GM19324 (cell line): Measurements from ENCODE around the gene ULK1.
"Not testable (repeated sequence)": the region's sequence is repeated elsewhere in the genome, so short reads cannot be mapped to it uniquely, and the experiment has no call there.

Experiments used
- ATAC-seq: cut with Tn5 transposase; IDR thresholded peaks from one replicate; pipeline ENCODE4 v1.9.1; 2021; ENCODE audit warnings: mild to moderate bottlenecking, moderate library complexity; ENCODE audit not compliant: unreplicated experiment, low FRiP score

The ULK1 gene

DNA sequence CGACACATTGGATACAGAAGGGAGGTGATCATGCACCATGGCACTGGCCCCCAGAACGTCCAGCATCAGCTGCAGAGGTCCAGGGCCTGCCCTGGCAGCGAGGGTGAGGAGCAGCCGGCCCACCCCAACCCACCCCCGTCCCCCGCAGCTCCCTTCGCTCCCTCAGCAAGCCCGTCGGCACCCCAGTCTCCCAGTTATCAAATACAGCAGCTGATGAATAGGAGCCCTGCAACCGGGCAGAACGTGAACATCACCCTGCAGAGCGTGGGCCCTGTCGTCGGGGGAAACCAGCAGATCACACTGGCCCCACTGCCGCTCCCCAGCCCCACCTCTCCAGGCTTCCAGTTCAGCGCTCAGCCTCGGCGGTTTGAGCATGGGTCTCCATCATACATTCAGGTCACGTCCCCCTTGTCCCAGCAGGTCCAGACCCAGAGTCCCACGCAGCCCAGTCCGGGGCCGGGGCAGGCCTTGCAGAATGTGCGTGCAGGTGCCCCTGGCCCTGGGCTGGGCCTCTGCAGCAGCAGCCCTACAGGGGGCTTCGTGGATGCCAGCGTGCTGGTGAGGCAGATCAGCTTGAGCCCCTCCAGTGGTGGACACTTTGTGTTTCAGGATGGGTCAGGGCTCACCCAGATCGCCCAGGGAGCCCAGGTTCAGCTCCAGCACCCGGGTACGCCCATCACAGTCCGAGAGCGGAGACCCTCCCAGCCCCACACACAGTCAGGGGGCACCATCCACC is 66.3 kb downstream of the ULK1 start:
- not testable (repeated sequence) for ATAC-seq

GRCh38 chr12:131961328-131961727 is 66.9 kb downstream of the ULK1 start:
- ATAC-seq, result not testable (repeated sequence)

GRCh38 chr12:131962069-131962468 is 67.6 kb downstream of the ULK1 start:
- ATAC-seq, result no peak

GRCh38 chr12:131963381-131963780 is 69.0 kb downstream of the ULK1 start:
- no peak for ATAC-seq

- ATAC-seq, result no peak
Measured at GRCh38 chr12:131965073-131965472, 70.7 kb downstream of the ULK1 start.

DNA sequence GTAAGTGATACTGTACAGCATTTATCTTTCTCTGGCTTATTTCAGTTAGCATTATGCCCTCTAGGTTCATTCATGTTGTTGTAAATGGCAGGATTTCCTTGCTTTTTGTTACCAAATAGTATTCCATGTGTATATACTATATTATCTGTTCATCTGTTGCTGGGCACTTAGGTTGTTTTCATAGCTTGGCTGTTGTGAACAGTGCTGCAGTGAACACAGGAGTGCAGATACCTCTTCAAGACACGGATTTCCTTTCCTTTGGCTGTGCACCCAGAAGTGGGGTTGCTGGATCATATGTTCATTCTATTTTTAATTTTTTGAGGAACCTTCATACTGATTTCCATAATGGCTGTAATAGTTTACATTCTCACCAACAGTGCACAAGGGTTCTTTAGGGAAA is 76.8 kb downstream of the ULK1 start:
- no peak for ATAC-seq
